Epithelial cell of esophagus (primary cell): Measurements from ENCODE around the gene TMIGD3.

Experiments used
- DNase-seq: peaks from one replicate; pipeline ENCODE4 v3.0.0; 2010; ENCODE audit warnings: low read depth
- H3K4me3 ChIP-seq: 2 replicates; pipeline ENCODE4 v1.5.1; 2011; ENCODE audit warnings: mild to moderate bottlenecking, low read length, control low read depth
- TF ChIP-seq, protein P1 (sequence below): IDR thresholded peaks from 2 replicates; pipeline ENCODE4 v1.5.1; 2011; ENCODE audit warnings: low read depth, mild to moderate bottlenecking, low read length, control low read depth, inconsistent platforms; ENCODE audit not compliant: insufficient read depth; ENCODE audit errors: missing control alignments

The TMIGD3 gene

GRCh38 chr1:111461765-111462164, 41.7 kb downstream of the TMIGD3 start:
- TF ChIP-seq, protein P1, sequence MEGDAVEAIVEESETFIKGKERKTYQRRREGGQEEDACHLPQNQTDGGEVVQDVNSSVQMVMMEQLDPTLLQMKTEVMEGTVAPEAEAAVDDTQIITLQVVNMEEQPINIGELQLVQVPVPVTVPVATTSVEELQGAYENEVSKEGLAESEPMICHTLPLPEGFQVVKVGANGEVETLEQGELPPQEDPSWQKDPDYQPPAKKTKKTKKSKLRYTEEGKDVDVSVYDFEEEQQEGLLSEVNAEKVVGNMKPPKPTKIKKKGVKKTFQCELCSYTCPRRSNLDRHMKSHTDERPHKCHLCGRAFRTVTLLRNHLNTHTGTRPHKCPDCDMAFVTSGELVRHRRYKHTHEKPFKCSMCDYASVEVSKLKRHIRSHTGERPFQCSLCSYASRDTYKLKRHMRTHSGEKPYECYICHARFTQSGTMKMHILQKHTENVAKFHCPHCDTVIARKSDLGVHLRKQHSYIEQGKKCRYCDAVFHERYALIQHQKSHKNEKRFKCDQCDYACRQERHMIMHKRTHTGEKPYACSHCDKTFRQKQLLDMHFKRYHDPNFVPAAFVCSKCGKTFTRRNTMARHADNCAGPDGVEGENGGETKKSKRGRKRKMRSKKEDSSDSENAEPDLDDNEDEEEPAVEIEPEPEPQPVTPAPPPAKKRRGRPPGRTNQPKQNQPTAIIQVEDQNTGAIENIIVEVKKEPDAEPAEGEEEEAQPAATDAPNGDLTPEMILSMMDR, result no peak

DNA sequence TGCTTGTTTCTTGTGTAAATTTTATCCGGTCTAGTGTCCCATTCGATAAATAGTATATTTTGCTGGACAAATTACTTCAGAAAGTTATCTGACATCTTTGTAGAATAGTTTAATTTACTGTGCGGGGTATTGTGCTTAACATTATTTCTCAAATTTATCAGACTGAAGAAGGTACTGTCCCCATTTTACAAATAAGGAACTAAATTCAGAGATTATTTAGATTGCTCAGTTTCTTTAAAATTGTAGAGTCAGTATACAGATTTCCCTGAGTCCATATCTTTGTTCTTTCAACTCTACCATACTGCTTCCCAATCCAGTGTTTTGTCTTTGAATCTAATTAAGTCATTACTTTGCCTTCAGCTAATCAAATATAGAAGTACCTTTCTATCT, 47.8 kb downstream of the TMIGD3 start:
- no peak overlapping the region for H3K4me3 ChIP-seq
- TF ChIP-seq, protein P1, result no peak

More at GRCh38 chr1:111461765-111462164, 41.7 kb downstream of the TMIGD3 start:
- no peak for DNase-seq
- no peak overlapping the region for H3K4me3 ChIP-seq

GRCh38 chr1:111454859-111455641, 48.4 kb downstream of the TMIGD3 start:
- no peak overlapping the region for H3K4me3 ChIP-seq
- TF ChIP-seq, protein P1, result no peak
- no peak for DNase-seq

More for the DNA sequence above, 47.8 kb downstream of the TMIGD3 start:
- DNase-seq, result no peak

DNA sequence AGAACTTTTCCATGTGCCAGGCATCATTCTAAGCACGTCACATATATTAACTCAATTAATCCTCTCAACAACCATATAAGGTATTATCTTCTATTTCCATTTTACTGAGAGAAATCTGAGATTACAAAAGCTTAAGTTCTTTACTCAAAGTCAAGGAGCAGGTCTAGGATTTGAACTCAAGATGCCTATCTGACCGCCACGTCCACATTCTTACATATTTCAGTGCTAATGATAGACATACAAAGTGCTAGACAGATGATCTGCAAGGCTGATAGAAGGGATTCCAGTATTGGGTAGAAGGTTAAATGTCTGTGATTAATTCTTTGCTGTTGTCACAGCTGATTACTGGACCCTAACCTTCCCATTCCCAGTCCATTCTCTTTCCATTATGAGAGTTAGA, 49.7 kb downstream of the TMIGD3 start:
- DNase-seq, result no peak
- H3K4me3 ChIP-seq, result no peak overlapping the region

GRCh38 chr1:111452581-111452980, 50.9 kb downstream of the TMIGD3 start:
- no peak overlapping the region for H3K4me3 ChIP-seq
- no peak for DNase-seq
- TF ChIP-seq, protein P1, result no peak

More for the DNA sequence above, 49.7 kb downstream of the TMIGD3 start:
- TF ChIP-seq, protein P1, result no peak

GRCh38 chr1:111450185-111450584, 53.2 kb downstream of the TMIGD3 start:
- H3K4me3 ChIP-seq, result peak overlapping the region; percentile 100
- TF ChIP-seq, protein P1, result no peak
- no peak for DNase-seq

- H3K4me3 ChIP-seq, result peak overlapping the region; percentile 100
- TF ChIP-seq, protein P1, result no peak
- no peak for DNase-seq
Measured at GRCh38 chr1:111449703-111450017, 53.8 kb downstream of the TMIGD3 start.
